GM21619 (cell line): Measurements from ENCODE around the gene XCL1.
"Not testable (repeated sequence)": the region's sequence is repeated elsewhere in the genome, so short reads cannot be mapped to it uniquely, and the experiment has no call there.

Experiments
- ATAC-seq: cut with Tn5 transposase; IDR thresholded peaks from one replicate; pipeline ENCODE4 v1.9.1; 2021; ENCODE audit not compliant: unreplicated experiment

XCL1 gene

DNA sequence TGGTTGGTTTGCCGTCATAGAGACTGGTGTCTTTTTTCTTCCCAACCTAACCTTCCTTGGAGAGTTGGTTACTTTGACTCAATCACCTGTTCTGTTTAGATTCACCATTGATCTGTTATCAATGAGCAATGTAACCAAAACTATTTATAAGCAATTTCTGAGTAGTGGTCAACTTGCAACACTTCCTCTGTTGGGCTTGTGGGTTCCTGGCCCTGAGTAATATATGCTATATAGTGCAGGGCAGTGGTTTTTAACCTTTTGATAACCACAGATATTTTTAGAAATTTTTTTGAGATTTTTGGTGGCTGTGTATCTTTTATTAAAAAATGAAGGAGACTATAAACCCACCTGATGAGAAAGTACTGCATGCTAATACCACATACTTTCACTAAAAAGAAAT lies 9.4 kb upstream of the XCL1 start:
- no peak for ATAC-seq

DNA sequence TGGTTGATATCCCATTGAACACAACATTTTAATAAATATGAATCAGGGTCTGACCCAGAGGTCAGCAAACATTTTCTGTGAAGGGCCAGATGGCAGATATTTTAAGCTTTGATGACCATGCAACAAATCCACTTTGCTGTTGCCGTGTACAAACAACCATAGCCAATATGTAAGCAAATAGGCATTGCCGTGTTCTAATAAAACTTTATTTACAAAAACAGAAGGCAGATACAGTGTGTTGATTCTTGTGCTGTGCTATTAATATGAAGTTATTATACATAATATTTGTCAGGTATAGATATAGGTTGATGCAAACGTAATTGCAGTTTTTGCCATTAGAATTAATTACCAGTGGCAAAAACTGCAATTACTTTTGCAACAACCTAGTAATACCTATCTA lies 8.8 kb upstream of the XCL1 start:
- no peak for ATAC-seq

- ATAC-seq, result no peak
These were observed 8.1 kb upstream of the XCL1 start for GRCh38 chr1:168568346-168568745.

GRCh38 chr1:168570652-168571051 lies 5.8 kb upstream of the XCL1 start:
- ATAC-seq, result no peak

- ATAC-seq, result no peak
These were observed 3.8 kb upstream of the XCL1 start for GRCh38 chr1:168572633-168573032.

DNA sequence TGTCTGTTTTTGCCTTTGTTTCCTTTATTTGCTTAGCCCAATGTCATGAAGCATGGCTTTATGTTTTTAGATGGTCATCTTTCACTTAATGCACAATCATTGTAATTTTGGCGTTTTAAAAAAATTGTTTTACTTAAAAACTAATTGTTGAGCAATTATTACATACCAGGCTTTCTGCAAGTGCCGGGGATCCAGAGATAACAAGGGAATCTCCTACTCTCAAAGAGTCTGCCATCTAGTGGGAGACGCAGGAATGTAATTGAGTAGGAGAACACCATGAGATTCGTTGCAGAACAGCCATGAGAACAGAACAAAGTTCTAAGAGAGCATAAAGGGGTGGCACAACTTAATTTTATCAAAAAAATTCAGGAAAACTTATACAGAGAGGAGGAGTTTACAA lies 2.2 kb upstream of the XCL1 start:
- not testable (repeated sequence) for ATAC-seq

- ATAC-seq, result not testable (repeated sequence)
These were observed 2.3 kb downstream of the XCL1 start for GRCh38 chr1:168578531-168579185.

DNA sequence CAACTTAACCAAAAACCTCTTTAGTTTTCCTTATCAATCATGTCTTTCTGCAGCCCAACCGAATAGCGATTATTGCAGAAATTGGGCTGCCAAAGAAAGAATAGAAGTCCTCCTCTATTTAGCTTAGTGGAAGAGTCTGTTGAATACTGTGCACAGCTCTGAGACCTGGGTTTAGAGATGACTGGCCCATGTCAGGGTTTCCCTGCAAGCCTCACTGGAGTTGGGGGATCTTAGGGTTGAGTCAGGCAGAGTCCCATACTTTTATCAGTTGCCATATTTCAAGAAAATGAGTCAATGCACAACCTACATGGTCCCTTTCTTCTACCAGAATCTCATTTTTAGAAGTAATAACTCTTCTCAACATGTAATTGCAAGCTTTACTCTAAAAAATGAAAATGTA lies 3.9 kb downstream of the XCL1 start:
- not testable (repeated sequence) for ATAC-seq

DNA sequence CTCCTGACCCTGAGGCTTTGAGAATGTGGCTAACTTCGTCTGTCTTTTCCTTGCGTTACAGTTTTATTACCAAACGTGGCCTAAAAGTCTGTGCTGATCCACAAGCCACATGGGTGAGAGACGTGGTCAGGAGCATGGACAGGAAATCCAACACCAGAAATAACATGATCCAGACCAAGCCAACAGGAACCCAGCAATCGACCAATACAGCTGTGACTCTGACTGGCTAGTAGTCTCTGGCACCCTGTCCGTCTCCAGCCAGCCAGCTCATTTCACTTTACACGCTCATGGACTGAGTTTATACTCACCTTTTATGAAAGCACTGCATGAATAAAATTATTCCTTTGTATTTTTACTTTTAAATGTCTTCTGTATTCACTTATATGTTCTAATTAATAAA lies 4.6 kb downstream of the XCL1 start:
- not testable (repeated sequence) for ATAC-seq

- ATAC-seq, result no peak
These were observed 5.6 kb downstream of the XCL1 start for GRCh38 chr1:168581817-168582572.

- no peak for ATAC-seq
These were observed 6.4 kb downstream of the XCL1 start for GRCh38 chr1:168582688-168583336.

DNA sequence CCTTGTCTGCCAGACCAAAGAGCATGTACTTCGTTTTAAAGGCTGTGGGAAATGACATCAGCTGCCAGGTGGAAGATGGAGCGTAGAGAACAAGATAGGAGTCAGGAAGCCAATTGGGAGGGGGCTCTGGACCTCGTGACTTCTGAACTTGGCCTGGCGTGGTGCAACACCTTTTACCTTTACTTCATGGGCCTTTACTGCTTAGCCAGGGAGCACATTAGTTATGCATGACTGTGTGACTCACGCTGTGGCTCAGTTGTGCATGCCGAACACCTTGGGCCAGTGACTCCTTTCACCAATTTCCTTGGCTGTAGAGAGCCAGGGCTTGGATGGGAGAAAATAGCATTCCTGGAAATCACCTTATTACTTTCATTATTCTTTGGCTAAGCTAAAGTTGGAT lies 7.2 kb downstream of the XCL1 start:
- no peak for ATAC-seq

- ATAC-seq, result no peak
These were observed 8.8 kb downstream of the XCL1 start for GRCh38 chr1:168585191-168585590.

GRCh38 chr1:168585937-168586336 lies 9.5 kb downstream of the XCL1 start:
- ATAC-seq, result no peak

- ATAC-seq, result no peak
These were observed 12.8 kb downstream of the XCL1 start for GRCh38 chr1:168589167-168589566.

DNA sequence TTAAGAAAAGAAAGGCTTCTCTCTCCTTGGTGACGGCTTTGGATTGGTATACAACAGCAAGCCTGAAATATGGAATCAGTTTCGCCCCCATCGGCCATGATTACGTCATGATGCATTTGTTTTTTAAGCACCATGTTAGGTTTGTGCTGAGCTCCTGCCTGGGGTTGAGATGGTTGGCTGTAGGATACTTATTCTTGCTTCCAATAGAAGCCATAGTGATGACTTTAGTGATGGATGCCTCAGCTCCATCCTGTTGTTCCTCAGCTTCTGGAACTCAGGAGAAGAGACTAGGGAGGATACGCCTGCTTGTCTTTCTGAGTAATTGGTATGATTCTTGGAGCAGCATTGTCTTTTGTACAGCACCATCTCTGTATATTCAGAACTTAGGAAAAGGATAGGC lies 14.7 kb downstream of the XCL1 start:
- ATAC-seq, result no peak

- no peak for ATAC-seq
These were observed 15.3 kb downstream of the XCL1 start for GRCh38 chr1:168591641-168592250.

DNA sequence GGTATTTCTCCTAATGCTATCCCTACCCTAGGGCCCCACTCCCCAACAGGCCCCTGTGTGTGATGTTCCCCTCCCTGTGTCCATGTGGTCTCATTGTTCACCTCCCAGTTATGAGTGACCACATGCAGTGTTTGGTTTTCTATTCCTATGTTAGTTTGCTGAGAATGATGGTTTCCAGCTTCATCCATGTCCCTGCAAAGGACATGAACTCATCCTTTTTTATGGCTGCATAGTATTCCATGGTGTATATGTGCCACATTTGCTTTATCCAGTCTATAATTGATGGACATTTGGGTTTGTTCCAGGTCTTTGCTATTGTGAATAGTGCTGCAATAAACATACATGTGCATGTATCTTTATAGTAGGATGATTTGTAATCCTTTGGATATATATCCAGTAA lies 19.0 kb downstream of the XCL1 start:
- not testable (repeated sequence) for ATAC-seq

GRCh38 chr1:168598125-168598524 lies 21.7 kb downstream of the XCL1 start:
- no peak for ATAC-seq

GRCh38 chr1:168598892-168599291 lies 22.5 kb downstream of the XCL1 start:
- ATAC-seq, result no peak

DNA sequence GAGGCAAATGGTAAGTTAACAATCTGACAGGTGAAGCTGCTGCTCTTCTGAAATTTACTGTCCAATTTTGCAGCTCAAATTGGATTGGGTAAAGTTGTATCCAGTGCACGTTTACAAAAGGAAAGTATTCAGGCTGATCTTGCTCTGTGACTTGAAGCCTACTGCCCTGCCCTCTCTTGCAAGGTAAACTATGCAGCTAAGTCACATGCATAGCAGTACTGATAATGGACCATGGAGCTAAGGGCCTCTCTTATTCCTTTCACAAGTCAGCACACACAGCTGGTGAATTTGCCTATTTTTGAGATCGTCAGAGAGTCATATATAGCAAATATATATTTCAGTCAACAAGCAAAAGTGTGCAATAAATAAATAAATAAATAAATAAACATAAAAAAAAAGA lies 23.2 kb downstream of the XCL1 start:
- no peak for ATAC-seq

DNA sequence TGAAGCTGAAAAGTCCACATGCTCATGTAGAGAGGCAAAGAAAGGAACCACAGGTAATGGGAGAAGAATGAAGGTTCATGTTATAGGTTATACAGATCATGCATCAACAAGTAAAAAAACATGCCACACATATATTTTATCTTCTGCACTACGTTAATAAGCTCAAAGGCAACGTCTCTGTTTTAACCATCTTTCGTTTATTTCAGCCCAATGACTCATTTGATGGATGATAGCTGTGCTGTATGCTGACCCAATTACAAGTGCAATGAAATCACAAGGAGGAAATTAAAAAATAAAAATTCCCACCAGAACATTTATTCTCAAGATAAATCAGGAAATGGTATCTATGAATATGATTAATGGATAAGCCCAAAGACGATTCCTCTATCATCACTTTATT lies 24.6 kb downstream of the XCL1 start:
- no peak for ATAC-seq
